Activated T-cell treated with anti-CD3 and anti-CD28 coated beads, Interleukin-2, amount 50 U/mL, for 4 hours (primary cell): Measurements from ENCODE around the gene HLTF. TPM values are rescaled to one million over a fixed set of nuclear protein-coding genes. Genes with fewer than 3 reads are reported as not detected.

Experiments
- ATAC-seq, 2 donors: fragments of 200-7000 bp; cut with Tn5 transposase; one replicate each; pipeline ENCODE4 v1.10.0; 2021
- DNase-seq: peaks from one replicate; pipeline ENCODE4 v3.0.0-alpha.2; 2020
- H3K27me3 Mint-ChIP-seq: one replicate; pipeline ENCODE4 v1.8.0; 2021; ENCODE audit warnings: low read depth, mixed read lengths
- H3K36me3 Mint-ChIP-seq: one replicate; pipeline ENCODE4 v1.8.0; 2022; ENCODE audit warnings: mixed read lengths; ENCODE audit not compliant: insufficient read depth
- H3K4me1 Mint-ChIP-seq: one replicate; pipeline ENCODE4 v1.8.0; 2021; ENCODE audit warnings: low read depth, mixed read lengths
- H3K4me3 Mint-ChIP-seq: one replicate; pipeline ENCODE4 v1.8.0; 2021; ENCODE audit warnings: mild to moderate bottlenecking, moderate library complexity, mixed read lengths
- H3K9me3 Mint-ChIP-seq: one replicate; pipeline ENCODE4 v1.8.0; 2021; ENCODE audit warnings: mixed read lengths
- total RNA-seq, 3 donors: library from RNA; stranded (reverse); gene quantifications; one replicate each; pipeline ENCODE4 v1.2.1, GENCODE V29; 2021

HLTF gene
- total RNA-seq, 3 donors from 2014 or later, result 13.2 to 14.2 (median 13.6) TPM

DNA sequence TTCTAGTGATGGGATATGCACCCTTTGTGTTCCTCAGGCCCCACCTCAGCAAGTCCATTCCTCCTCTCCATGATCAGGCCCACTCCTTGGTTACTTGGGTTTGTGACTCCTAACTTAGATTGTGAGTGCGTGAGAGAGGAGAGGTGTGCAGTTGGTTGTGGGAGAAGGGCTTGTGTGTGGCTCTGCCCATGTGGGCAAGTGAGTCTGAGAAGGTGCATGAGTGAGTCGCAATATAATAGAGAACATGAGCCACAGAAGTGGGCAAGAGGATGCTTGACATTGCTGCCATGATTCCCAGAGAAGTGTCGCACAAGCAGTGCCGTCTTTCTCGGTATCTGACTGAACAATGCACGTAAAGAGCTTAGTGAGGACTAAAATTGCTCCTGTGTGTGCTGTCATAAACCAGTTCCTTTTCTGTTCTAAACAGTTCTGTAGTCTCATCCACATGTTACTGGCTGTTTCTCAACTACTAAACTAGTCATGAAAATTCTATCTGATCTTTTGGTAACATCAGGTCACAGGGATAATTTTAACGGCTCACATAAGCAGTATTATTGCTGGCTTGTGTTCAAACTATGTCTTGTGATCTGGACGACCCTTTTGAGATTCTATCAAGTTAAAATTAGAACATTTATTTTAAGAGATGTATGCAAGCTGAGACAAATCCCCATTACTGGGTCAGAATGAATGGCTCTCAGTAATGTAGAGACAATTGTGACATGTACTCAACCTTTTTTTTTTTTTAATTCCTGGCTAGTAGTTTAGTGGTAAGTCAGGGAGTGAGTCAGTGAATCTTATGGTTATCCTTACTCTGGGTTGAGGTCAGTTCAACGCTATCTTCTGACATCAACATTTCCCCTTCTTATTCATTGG, 69.4 kb downstream of the HLTF start:
- peak in 1 of 2 donors; percentile 44 for ATAC-seq
- H3K36me3 Mint-ChIP-seq, result peaks cover 39% of the 10 kb centered on the region
- H3K27me3 Mint-ChIP-seq, result no peaks in the 10 kb centered on the region
- H3K4me1 Mint-ChIP-seq, result peaks cover 40% of the 10 kb centered on the region
- H3K4me3 Mint-ChIP-seq, result no peak overlapping the region
- no peaks in the 10 kb centered on the region for H3K9me3 Mint-ChIP-seq
- DNase-seq, result no peak

DNA sequence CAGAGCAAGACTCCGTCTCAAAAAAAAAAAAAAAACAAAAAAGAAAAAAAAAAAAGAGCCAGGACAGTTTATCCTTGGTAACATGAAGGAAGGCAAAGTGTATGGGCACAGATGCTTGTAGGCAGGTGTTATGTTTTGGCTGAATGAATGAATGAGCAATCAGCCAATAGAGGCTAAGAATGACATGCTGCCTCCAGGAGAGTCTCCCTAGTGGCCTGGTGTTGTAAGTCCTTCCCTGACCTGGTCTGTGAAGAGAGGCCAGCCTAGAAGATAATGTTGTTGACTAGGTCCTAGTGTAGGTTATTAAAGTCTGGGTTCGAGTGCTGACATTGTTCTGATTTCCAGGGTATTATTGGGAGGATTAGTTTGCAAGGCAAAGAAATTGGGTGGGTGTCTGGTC, 70.1 kb downstream of the HLTF start:
- Mint-ChIP-seq H3K4me1 (peaks cover 42% of the 10 kb centered on the region), H3K36me3 (peaks cover 40% of the 10 kb centered on the region), H3K27me3 (no peaks in the 10 kb centered on the region), H3K4me3 (no peak overlapping the region), H3K9me3 (no peaks in the 10 kb centered on the region)
- ATAC-seq, result no peak
- no peak for DNase-seq

DNA sequence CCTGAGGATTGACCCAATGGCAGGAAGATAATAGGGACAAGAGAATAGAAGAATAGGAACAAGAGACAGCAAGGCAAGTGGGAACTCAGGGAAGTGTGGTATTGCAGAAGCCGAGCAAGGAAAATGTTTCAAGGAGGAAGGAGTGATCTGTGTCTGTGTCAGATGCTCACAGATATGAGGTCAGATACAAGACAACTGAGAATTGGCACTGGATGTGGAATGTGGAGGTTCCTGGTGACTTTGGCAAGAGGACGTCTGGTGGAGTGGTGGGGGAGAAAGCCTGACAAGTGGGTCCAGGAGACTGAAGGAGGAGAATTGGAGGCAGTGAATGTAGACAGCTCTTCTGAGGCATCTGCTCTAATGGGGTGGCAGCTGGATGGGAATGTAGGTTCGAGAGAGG, 70.9 kb downstream of the HLTF start:
- Mint-ChIP-seq H3K4me1 (peaks cover 39% of the 10 kb centered on the region), H3K4me3 (no peak overlapping the region), H3K9me3 (no peaks in the 10 kb centered on the region), H3K27me3 (no peaks in the 10 kb centered on the region), H3K36me3 (peaks cover 47% of the 10 kb centered on the region)
- DNase-seq, result no peak
- ATAC-seq, result no peak

DNA sequence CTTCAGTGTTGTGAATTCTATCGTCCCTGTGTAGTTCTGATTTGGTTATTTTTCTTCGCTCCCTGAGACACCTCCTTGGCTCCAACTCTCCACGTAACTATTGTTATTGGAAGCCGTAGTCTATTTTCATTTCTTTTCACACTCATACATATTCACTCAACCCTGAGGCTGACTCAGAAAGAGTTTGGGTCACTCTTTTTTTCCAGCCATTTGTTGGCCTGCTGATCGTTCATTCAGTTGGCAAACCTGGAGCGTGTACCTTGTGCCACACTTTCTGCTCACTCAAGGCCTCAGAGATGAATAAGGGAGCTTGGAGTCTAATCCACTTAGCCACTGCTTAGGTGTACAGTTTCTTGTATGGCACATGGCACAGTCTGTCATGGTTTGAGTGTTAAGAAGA, 72.6 kb downstream of the HLTF start:
- no peaks in the 10 kb centered on the region for H3K27me3 Mint-ChIP-seq
- peaks cover 38% of the 10 kb centered on the region for H3K4me1 Mint-ChIP-seq
- DNase-seq (no peak), ATAC-seq (no peak)
- H3K9me3 Mint-ChIP-seq, result no peaks in the 10 kb centered on the region
- peaks cover 47% of the 10 kb centered on the region for H3K36me3 Mint-ChIP-seq
- no peak overlapping the region for H3K4me3 Mint-ChIP-seq

DNA sequence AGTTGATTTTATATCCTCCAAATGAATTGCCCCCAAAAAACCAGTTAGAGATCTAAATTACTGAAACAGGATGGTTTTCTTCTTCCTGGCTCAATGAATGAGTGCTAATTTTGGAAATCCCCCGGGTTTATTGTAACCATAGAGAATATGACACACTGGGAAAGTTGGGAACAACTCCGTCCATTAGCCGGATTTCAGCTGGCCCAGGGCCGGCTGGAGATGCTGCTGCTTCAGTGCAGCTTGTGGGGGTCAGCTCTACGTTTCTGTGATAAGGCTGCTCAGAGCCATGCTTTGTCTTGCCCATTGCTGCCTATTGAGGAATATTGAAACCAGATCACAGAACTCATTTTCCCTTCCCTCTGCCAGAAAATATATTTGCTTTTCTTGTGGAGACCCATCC, 74.7 kb downstream of the HLTF start:
- Mint-ChIP-seq H3K4me3 (no peak overlapping the region), H3K4me1 (peaks cover 36% of the 10 kb centered on the region), H3K36me3 (peaks cover 60% of the 10 kb centered on the region), H3K9me3 (no peaks in the 10 kb centered on the region), H3K27me3 (no peaks in the 10 kb centered on the region)
- DNase-seq (no peak), ATAC-seq (no peak)

DNA sequence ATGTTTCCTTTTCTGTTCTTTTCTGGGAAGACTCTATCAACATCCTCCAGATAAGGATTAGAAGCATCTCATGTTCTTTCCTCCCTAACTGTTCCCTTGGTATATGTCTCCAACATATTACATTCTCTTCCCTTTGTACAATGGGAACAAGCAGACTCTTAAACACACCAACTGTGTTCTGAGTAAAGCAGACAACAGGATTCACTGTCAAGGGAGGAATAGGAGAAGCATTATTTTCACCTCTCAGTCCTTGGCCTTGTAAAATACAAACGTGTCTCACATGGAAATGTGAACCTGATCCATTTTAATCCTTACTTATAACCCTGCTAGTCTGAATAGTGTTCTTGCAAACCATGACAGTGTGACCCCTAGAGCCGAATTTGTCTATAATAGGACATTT, 75.4 kb downstream of the HLTF start:
- Mint-ChIP-seq H3K9me3 (no peaks in the 10 kb centered on the region), H3K27me3 (no peaks in the 10 kb centered on the region), H3K36me3 (peaks cover 56% of the 10 kb centered on the region), H3K4me3 (no peak overlapping the region), H3K4me1 (peaks cover 32% of the 10 kb centered on the region)
- no peak for DNase-seq
- ATAC-seq, result no peak

DNA sequence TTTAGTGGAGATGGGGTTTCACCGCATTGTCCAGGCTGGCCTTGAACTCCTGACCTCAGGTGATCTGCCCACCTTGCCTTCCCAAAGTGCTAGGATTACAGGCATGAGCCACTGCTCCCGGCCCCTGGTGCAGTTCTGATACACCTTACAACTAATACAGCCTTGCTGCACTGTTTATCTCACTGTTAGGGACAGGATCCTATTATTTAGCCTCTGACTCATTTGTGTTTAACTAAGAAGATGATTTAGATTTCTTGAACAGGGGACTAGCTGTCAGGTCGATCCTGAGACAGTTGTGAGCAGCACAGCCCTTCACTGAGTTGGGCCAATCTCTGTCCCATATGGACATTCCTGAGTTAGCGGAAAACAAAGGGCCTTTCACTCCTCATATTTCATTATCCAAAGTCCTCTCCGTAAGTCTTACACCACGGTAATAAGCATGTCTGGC, 75.8 kb downstream of the HLTF start:
- Mint-ChIP-seq H3K4me1 (peaks cover 28% of the 10 kb centered on the region), H3K9me3 (no peaks in the 10 kb centered on the region), H3K4me3 (no peak overlapping the region), H3K36me3 (peaks cover 56% of the 10 kb centered on the region), H3K27me3 (no peaks in the 10 kb centered on the region)
- no peak for ATAC-seq
- DNase-seq, result no peak

DNA sequence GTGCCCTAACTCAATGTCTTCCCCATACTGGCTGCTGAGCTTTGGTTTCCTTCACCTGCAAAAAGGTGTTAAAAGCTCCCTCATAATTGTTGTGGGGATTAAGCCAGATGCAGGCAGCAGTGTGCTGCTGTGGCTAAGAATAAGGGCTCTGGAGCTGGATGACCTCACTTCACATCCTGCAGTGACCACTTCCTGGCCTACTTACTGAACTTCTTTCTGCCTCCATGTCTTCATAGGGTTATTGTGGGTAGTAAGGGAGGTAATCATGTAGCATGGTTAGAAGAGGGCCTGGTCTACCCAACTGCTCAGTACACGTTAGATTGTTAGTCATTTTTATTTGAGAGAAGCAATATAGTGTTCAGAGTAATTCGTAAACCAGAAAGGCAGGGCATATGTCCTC, 76.6 kb downstream of the HLTF start:
- Mint-ChIP-seq H3K9me3 (no peaks in the 10 kb centered on the region), H3K36me3 (peaks cover 50% of the 10 kb centered on the region), H3K4me3 (no peak overlapping the region), H3K4me1 (peaks cover 25% of the 10 kb centered on the region), H3K27me3 (no peaks in the 10 kb centered on the region)
- ATAC-seq, result peak; percentile 74 to 97
- DNase-seq, result no peak

DNA sequence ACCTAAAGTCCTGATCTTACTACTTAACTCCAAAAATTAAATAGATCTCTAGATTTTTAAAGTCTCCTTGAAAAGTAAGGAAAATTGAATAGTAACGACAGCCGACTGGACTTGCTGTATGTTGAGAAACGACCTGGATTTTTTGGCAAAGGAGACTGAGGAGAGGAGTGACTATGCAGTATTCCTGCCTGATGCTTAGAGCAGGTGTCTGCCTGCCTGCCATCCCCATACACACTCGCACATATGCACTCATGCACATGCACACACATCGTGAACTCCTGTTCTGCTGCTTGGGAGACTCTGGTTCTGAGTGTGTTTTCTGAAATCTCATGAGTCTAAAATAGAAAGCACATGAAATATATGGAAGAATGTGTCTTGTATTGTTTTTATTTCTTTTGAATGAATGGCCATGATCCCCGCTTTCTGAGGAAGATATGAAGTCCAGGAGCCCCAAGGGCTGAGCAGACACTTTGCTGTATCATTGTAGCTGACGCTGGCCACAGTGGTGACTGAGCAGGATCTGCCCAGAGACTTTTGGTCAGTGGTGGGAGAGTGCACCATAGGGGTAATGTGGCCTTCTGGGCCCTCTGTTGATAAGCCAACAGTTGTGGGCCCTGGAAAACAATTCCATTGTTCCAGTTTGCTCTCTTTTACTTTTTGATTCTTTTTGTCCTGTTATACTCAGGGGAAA, 78.6 kb downstream of the HLTF start:
- Mint-ChIP-seq H3K4me1 (peaks cover 28% of the 10 kb centered on the region), H3K9me3 (no peaks in the 10 kb centered on the region), H3K27me3 (no peaks in the 10 kb centered on the region), H3K4me3 (no peak overlapping the region), H3K36me3 (peaks cover 43% of the 10 kb centered on the region)
- DNase-seq (no peak), ATAC-seq (no peak)

DNA sequence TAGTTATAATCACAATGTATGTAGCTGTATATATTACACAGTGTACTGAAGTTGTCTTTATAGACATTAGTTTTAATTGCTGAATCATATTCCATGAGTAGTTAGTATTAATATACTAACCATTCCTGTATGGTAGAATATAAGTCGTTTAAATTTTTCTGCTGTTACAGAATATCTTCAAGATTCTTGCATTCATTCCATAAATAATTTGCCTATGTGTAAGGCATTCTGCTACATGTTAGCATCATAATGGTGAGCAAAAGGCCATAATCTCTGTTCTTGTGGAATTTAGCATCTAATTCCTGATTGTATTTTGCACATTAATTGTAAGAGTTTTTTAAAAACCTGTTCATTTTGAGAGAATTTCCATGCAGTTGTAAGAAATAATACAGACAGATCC, 80.9 kb downstream of the HLTF start:
- DNase-seq, result no peak
- H3K27me3 Mint-ChIP-seq, result no peaks in the 10 kb centered on the region
- H3K4me3 Mint-ChIP-seq, result no peak overlapping the region
- ATAC-seq, result no peak
- H3K4me1 Mint-ChIP-seq, result peaks cover 25% of the 10 kb centered on the region
- H3K9me3 Mint-ChIP-seq, result no peaks in the 10 kb centered on the region
- peaks cover 39% of the 10 kb centered on the region for H3K36me3 Mint-ChIP-seq

DNA sequence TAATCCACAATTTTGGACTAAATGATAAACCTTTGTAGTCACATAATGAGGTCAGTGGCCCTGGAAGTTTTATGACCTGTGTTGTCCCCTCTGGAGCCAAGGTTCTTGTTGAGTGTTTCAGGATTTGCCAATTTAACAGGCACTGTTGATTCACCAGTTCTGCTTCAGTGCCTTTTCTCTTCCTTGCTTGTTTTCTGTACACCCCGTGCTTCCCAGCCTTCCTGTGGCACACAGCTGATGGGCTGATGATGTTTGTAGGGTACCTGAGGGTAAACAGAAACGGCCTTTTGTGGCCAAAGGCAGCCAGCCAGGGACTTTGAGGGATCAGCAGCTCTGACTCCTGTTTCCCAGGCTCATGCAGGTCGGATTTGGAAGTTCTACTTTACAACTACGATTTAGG, 81.7 kb downstream of the HLTF start:
- no peak overlapping the region for H3K4me3 Mint-ChIP-seq
- no peaks in the 10 kb centered on the region for H3K9me3 Mint-ChIP-seq
- H3K27me3 Mint-ChIP-seq, result no peaks in the 10 kb centered on the region
- ATAC-seq, result no peak
- H3K36me3 Mint-ChIP-seq, result peaks cover 40% of the 10 kb centered on the region
- DNase-seq, result no peak
- H3K4me1 Mint-ChIP-seq, result peaks cover 25% of the 10 kb centered on the region

DNA sequence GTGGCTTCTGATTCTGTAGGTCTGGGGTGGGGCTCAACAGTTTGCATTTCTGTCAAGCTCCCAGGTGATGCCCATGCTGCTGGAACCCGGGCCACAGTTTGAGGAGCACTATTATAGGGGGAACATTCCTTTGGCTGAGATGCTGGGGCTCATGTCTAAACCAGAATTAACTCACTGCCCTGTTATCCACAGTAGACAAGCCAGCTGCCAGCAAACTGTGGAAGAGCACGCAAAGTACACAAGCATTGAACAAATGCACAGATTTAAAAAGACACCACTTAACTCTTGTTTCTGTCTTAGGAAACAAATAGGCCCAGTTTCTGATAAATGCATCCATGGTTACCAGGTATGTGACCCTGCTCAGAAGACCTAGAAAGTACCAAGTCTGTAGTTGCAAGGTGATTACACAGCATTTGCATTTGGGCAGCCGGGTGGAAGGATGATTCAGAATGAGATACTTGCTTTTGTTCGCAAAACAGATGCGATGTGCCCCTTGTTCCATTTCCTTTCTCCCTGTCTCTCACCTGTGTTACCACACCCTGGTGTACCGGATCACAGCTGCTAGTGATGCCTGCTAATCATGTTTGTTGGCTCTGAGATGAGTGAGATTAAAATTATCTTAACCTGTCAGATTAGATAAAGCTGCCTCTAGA, 82.6 kb downstream of the HLTF start:
- ATAC-seq (peak in 1 of 2 donors; percentile 32), DNase-seq (no peak)
- Mint-ChIP-seq H3K9me3 (no peaks in the 10 kb centered on the region), H3K27me3 (no peaks in the 10 kb centered on the region), H3K4me3 (no peak overlapping the region), H3K4me1 (peaks cover 27% of the 10 kb centered on the region), H3K36me3 (peaks cover 37% of the 10 kb centered on the region)

DNA sequence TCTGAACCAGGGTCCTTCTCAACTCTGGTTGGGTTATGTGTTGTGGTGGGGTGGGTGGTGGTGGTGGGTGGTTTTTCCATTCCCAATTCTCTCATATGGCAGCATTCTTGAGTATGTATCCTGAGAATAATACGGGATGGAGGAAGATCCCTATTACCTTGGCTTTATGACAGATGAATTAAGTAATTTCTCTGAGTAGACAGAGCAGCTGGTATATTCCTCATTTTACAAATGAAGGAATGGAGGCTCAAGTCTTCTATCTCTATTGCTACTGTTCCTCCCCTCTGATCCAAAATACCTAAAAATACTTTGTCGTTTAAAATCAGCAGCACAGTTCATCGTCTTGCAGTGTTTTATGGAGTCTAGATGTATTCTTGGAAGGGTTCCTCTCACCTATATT, 84.6 kb downstream of the HLTF start:
- Mint-ChIP-seq H3K4me3 (no peak overlapping the region), H3K4me1 (peaks cover 30% of the 10 kb centered on the region), H3K27me3 (no peaks in the 10 kb centered on the region), H3K9me3 (no peaks in the 10 kb centered on the region), H3K36me3 (peaks cover 27% of the 10 kb centered on the region)
- no peak for ATAC-seq
- DNase-seq, result no peak

DNA sequence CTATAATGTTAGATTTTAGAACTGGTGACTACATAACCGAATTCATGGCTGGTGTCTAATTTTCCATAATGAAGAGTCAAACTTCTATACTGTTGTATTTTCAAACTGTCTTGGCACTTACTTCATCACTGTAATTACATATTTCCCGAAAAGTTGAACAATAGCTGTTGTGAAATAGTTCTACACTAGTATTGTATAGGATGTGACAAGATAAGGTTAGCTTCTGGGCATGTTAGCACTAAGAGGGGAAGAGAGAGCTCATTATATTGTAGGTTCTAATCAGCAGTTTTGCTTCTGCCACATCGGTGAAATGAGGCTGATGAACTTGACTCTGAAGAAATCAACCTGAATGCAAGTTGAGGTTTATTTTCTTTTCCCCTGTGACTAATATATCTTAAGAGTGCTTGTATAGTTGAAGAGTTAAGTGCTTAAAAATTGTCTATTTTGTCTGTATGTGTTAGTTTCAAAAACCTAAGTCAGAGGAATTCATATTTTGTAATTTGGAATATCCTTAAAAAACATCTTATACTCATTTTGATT, 86.1 kb downstream of the HLTF start:
- DNase-seq (no peak), ATAC-seq (no peak)
- H3K36me3 Mint-ChIP-seq, result peaks cover 32% of the 10 kb centered on the region
- H3K4me1 Mint-ChIP-seq, result peaks cover 30% of the 10 kb centered on the region
- no peak overlapping the region for H3K4me3 Mint-ChIP-seq
- no peaks in the 10 kb centered on the region for H3K27me3 Mint-ChIP-seq
- H3K9me3 Mint-ChIP-seq, result no peaks in the 10 kb centered on the region
